Gastroesophageal sphincter (tissue), 4 donors: Measurements from ENCODE around the gene CTAGE1. TPM values are rescaled to one million over a fixed set of nuclear protein-coding genes. Genes with fewer than 3 reads are reported as not detected.

Experiments
- ATAC-seq: fragments of 150-250 bp; one replicate; pipeline ENCODE4 v1.9.1; 2016; ENCODE audit warnings: mild to moderate bottlenecking, moderate library complexity
- H3K27ac ChIP-seq, 4 donors: fragments of 200-600 bp; sonication (generic) in 3 of 4; 1 replicate in 3 of 4; 2 replicates in 1 of 4; pipeline ENCODE4 v1.5.1; 2016 to 2019
- H3K27me3 ChIP-seq: fragments of 200-600 bp; sonication (generic); one replicate; pipeline ENCODE4 v1.5.1; 2019
- H3K36me3 ChIP-seq, 2 donors: fragments of 200-600 bp; sonication (generic); one replicate each; pipeline ENCODE4 v1.5.1; 2019; ENCODE audit warnings: control low read depth in 1 of 2
- H3K4me1 ChIP-seq, 3 donors: fragments of 200-600 bp; sonication (generic); 1 replicate in 2 of 3; 2 replicates in 1 of 3; pipeline ENCODE4 v1.5.1; 2016 to 2019; ENCODE audit warnings: control low read depth in 2 of 3
- H3K4me3 ChIP-seq, 2 donors: fragments of 200-600 bp; sonication (generic); one replicate each; pipeline ENCODE4 v1.5.1; 2019; ENCODE audit warnings: mild to moderate bottlenecking in 1 of 2, moderate library complexity in 1 of 2
- H3K9me3 ChIP-seq, 3 donors: fragments of 200-600 bp; sonication (generic); one replicate each; pipeline ENCODE4 v1.5.1; 2017 to 2019; ENCODE audit warnings: control low read depth in 2 of 3
- EP300 ChIP-seq: sonication (generic); formaldehyde crosslinking; IDR thresholded peaks from one replicate; pipeline ENCODE4 v1.6.1; 2017; ENCODE audit warnings: antibody characterized with exemption, mild to moderate bottlenecking
- POLR2A ChIP-seq, 2 donors: fragments of 450-650 bp; IDR thresholded peaks; one replicate each; pipeline ENCODE4 v1.6.1; 2017; ENCODE audit warnings: antibody characterized with exemption in 2 of 2, mild to moderate bottlenecking in 2 of 2, moderate library complexity in 1 of 2
- POLR2AphosphoS5 ChIP-seq: sonication (generic); formaldehyde crosslinking; IDR thresholded peaks from one replicate; pipeline ENCODE4 v1.6.1; 2017; ENCODE audit warnings: antibody characterized with exemption
- WGBS, 2 donors: methylation state at CpG; one replicate each; pipeline ENCODE4 v1.1.5; 2018; ENCODE audit warnings: low coverage in 1 of 2; 5-methylcytosine and 5-hydroxymethylcytosine counted together
- total RNA-seq, 4 donors: library from RNA; depleted of rRNA; stranded (reverse); fragments of >200 nt; gene quantifications; one replicate each; pipeline ENCODE4 v1.1.0, GENCODE V29; 2016
- TF ChIP-seq, protein P1 (sequence below), 4 experiments: fragments of 200-600 bp in 2 of 4; fragments of 450-650 bp in 2 of 4; sonication (generic) in 1 of 4; IDR thresholded peaks; one replicate each; pipeline ENCODE4 v1.5.1; 2017 to 2019; ENCODE audit warnings: antibody characterized with exemption in 4 of 4, mild to moderate bottlenecking in 2 of 4, moderate library complexity in 2 of 4

Gene CTAGE1
- total RNA-seq, 4 donors from 2014 or later, result not detected

DNA sequence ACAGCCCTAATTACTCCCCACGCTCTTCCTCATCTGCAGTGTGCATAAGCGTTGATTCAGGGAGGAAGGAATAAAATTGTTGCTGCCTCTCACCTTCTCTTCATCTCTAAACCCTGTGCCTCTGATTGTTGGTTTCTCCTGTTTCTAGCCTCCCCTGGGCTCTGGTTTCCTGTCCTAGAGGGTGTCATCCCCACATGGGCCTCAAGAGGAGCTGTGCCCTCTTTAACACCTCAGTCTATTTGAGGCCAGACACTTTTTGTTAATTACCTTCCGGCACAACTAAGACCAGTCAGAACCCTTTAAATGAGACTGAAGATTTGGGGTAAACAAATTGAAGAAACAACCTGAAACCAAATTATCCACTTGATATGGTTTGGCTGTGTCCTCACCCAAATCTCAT lies 9.7 kb downstream of the CTAGE1 start:
- no peaks in the 10 kb centered on the region for H3K36me3 ChIP-seq
- TF ChIP-seq POLR2AphosphoS5 (no peak), POLR2A (IDR thresholded peaks at IDR 0.05) (no peak), EP300 (no peak)
- TF ChIP-seq, protein P1, sequence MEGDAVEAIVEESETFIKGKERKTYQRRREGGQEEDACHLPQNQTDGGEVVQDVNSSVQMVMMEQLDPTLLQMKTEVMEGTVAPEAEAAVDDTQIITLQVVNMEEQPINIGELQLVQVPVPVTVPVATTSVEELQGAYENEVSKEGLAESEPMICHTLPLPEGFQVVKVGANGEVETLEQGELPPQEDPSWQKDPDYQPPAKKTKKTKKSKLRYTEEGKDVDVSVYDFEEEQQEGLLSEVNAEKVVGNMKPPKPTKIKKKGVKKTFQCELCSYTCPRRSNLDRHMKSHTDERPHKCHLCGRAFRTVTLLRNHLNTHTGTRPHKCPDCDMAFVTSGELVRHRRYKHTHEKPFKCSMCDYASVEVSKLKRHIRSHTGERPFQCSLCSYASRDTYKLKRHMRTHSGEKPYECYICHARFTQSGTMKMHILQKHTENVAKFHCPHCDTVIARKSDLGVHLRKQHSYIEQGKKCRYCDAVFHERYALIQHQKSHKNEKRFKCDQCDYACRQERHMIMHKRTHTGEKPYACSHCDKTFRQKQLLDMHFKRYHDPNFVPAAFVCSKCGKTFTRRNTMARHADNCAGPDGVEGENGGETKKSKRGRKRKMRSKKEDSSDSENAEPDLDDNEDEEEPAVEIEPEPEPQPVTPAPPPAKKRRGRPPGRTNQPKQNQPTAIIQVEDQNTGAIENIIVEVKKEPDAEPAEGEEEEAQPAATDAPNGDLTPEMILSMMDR (IDR thresholded peaks at IDR 0.05), result no peak
- no peak overlapping the region for H3K27ac ChIP-seq
- H3K27me3 ChIP-seq, result no peaks in the 10 kb centered on the region
- no peaks in the 10 kb centered on the region for H3K4me1 ChIP-seq
- WGBS, 2 donors, result 100% methylated on average over 2 of the region's 3 CpGs
- no peak for ATAC-seq
- H3K4me3 ChIP-seq, result no peak overlapping the region
- peaks cover 0 to 21% (median 0%) of the 10 kb centered on the region in 3 donors for H3K9me3 ChIP-seq

DNA sequence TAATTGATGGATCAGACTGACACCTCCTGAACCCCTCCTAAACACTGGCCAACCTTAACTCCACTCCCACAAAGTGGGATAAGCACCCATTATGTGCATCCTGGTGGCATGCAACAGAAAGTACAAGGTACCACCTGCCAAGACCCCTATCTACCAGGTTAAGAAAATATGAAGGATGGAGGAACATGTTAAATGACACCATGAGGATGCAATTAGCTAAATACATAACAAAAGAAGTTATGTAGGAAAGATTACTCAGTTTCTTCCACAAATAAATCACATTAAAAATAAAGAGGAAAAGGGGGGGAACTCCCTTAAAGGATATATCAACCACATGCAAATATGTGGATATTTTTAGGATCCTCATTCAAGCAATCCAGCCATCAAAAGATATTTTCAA lies 12.6 kb downstream of the CTAGE1 start:
- Histone ChIP-seq H3K4me3 (no peak overlapping the region), H3K9me3 (peaks cover 0 to 21% (median 0%) of the 10 kb centered on the region in 3 donors)
- TF ChIP-seq POLR2AphosphoS5, result no peak
- TF ChIP-seq, protein P1 (IDR thresholded peaks at IDR 0.05), result no peak
- no peak for TF ChIP-seq POLR2A (IDR thresholded peaks at IDR 0.05)
- TF ChIP-seq EP300, result no peak

DNA sequence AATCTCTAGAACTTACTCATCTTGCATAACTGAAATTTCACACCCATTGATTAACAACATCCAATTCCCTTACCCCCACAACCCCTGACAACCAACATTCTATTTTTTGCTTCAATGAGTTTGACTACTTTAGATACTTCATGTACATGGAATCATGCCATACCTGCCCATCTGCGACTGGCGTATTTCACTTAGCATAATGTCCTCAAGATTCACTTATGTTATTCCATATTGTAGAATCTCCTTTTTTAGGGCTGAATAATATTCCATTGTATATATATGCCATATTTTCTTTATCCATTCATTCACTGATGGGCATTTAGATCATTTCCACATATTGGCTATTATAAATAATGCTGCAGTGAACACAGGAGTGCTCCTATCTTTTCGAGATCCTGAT lies 13.8 kb downstream of the CTAGE1 start:
- H3K4me1 ChIP-seq, result no peaks in the 10 kb centered on the region
- H3K27me3 ChIP-seq, result no peaks in the 10 kb centered on the region
- TF ChIP-seq EP300 (no peak), POLR2A (IDR thresholded peaks at IDR 0.05) (no peak), POLR2AphosphoS5 (no peak)
- TF ChIP-seq, protein P1 (IDR thresholded peaks at IDR 0.05), result no peak
- WGBS, 2 donors, result 81 to 100% methylated on average over 3 of the region's 3 CpGs
- H3K36me3 ChIP-seq, result no peaks in the 10 kb centered on the region
- no peak for ATAC-seq
- H3K9me3 ChIP-seq, result peaks cover 0 to 21% (median 0%) of the 10 kb centered on the region in 3 donors
- no peak overlapping the region for H3K27ac ChIP-seq
- H3K4me3 ChIP-seq, result no peak overlapping the region

More for the DNA sequence above, 12.6 kb downstream of the CTAGE1 start:
- Histone ChIP-seq H3K27ac (no peak overlapping the region), H3K36me3 (no peaks in the 10 kb centered on the region), H3K4me1 (no peaks in the 10 kb centered on the region), H3K27me3 (no peaks in the 10 kb centered on the region)
- ATAC-seq, result no peak

DNA sequence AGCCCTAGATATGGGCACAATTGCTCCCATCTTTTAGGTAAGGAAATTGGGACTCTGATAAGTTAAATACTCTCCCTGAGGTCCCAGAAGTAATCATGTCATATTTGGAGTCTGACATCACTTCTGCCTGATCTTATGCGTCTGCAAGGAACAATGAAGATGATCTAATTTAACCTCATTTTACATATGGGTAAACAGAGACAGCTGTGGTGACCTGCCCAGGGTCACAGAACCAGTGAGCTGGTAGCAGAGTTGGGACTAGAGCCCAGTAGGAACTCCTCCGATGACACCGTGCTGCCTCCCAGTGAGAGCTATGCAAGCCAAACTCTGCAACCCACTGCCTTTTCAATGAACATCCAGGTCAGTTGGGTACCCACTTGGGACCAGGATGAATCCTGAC lies 17.8 kb downstream of the CTAGE1 start:
- ATAC-seq, result no peak
- 58% methylated on average over 3 of the region's 3 CpGs; no CpG with 5 or more reads in 1 of the 2 donors for WGBS, 2 donors
- no peaks in the 10 kb centered on the region for H3K27me3 ChIP-seq
- no peak overlapping the region for H3K27ac ChIP-seq
- H3K4me3 ChIP-seq, result no peak overlapping the region
- TF ChIP-seq POLR2AphosphoS5, result no peak
- TF ChIP-seq, protein P1 (IDR thresholded peaks at IDR 0.05), result no peak
- peaks cover 0 to 5% (median 0%) of the 10 kb centered on the region in 3 donors for H3K9me3 ChIP-seq
- H3K4me1 ChIP-seq, result no peaks in the 10 kb centered on the region
- H3K36me3 ChIP-seq, result no peaks in the 10 kb centered on the region

DNA sequence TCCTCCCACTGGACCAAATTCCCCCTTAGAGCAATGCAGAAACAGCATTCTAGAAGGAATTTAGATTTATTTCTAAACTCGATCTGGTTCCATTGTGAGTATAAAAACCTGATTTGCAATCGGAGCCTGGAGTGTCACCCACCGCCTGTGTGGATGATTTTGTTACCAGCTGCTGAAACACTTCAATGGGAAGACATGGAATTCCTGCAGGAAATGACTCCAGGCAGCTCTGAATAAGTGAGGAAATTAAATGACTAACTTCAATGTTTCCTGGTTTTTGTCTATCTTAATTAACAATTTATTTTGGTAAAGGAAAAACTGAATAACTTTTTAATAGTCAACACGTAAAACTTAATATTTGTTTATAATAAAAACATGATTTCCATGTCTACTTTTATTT lies 19.3 kb downstream of the CTAGE1 start:
- no peaks in the 10 kb centered on the region for H3K9me3 ChIP-seq
- no peak for ATAC-seq
- TF ChIP-seq, protein P1 (IDR thresholded peaks at IDR 0.05), result no peak
- no peak for TF ChIP-seq EP300
- TF ChIP-seq POLR2AphosphoS5, result no peak
- TF ChIP-seq POLR2A (IDR thresholded peaks at IDR 0.05), result no peak

More for the DNA sequence above, 19.3 kb downstream of the CTAGE1 start:
- H3K4me3 ChIP-seq, result no peak overlapping the region
- H3K36me3 ChIP-seq, result no peaks in the 10 kb centered on the region
- H3K27ac ChIP-seq, result no peak overlapping the region
- 49 to 63% methylated on average over 4 of the region's 4 CpGs for whole genome bisulfite sequencing, 2 donors
- no peaks in the 10 kb centered on the region for H3K27me3 ChIP-seq
- no peaks in the 10 kb centered on the region for H3K4me1 ChIP-seq
